Keratinocyte (primary cell): Measurements from ENCODE around the gene GALNT9.

Source experiments
- CTCF ChIP-seq, 3 experiments: IDR thresholded peaks in 1 of 3; conservative IDR thresholded peaks in 1 of 3; optimal IDR thresholded peaks in 1 of 3; 2 replicates in 2 of 3; 3 replicates in 1 of 3; pipeline versions ENCODE3 to v1.5.1; 2011; ENCODE audit warnings: low read length in 3 of 3, mild to moderate bottlenecking in 3 of 3, moderate library complexity in 2 of 3, control low read depth in 1 of 3, inconsistent platforms in 1 of 3; ENCODE audit not compliant: insufficient read depth in 2 of 3; ENCODE audit errors: extremely low read depth in 1 of 3
- EZH2 ChIP-seq: IDR thresholded peaks from one replicate; pipeline ENCODE4 v1.6.1; 2012; ENCODE audit warnings: inconsistent platforms, mild to moderate bottlenecking, low read length, moderate library complexity

DNA sequence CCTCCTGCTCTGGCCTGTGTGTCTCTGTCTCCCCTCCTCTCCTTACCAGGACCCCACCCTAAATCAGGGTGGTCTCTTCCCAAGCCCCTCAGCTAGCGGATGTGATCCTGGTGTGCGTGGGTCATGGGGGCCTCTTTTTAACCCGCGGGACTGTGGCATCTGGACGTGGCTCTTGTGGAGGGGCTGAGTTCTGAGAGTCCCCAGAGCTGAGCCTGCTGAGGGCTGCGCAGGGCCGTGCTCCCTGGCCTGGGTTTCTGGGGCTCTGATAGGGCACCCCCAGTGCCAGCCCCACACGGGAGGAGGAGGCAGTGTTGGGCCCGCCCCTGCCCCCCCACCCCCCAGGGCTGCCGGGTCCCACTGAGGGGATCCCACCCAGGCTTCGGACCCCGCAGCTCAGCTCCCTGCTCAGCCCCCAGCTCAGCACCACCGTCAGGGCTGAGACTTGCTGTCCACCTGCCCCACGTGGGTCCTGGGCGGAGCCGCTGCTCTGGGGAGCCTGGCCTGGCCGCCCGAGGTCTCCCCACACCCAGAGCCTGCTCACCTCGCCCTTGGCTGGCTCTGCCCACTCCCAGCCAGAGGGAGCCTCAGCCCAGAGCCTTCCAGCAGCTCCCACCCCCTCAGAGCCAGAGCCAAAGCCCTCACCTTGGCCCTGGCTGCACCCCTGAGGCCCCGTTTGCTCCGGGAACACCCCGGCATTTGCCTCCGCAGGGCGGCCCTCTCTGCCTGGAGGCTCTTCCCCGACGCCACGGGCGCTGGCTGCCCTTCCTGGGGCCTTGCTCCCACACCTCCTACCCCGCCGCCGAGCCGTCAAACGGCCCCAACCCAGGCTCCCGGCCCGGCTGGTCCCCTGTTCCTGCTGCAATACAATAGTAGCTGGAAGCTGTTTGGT is 153.6 kb downstream of the GALNT9 start:
- TF ChIP-seq CTCF (optimal IDR thresholded peaks at IDR 0.05 in 1 of 3, IDR thresholded peaks at IDR 0.05 in 1 of 3, conservative IDR thresholded peaks at IDR 0.05 in 1 of 3; ENCODE audit: extremely low read depth in 1 of 3, insufficient read depth in 2 of 3, low read length in 3 of 3), result no peak
- no peak for TF ChIP-seq EZH2
